Bronchial epithelial cell (primary cell): ENCODE data around the gene STAP1. TPM values are rescaled to one million over a fixed set of nuclear protein-coding genes. Genes with fewer than 3 reads are reported as not detected.
"Not testable (repeated sequence)": the region's sequence is repeated elsewhere in the genome, so short reads cannot be mapped to it uniquely, and the experiment has no call there.

Experiments used
- DNase-seq: peaks from one replicate; pipeline ENCODE4 v3.0.0-alpha.2; 2010; ENCODE audit warnings: low read depth
- FAIRE-seq: peaks from 2 replicates; lab custom pipeline; 2011; peaks lifted over from hg19 to GRCh38; lab: Jason Lieb, UNC
- H3K27me3 ChIP-seq: 2 replicates; pipeline ENCODE4 v1.5.1; 2011; ENCODE audit warnings: low read length; ENCODE audit not compliant: control insufficient read depth, insufficient read depth
- H3K36me3 ChIP-seq: 2 replicates; pipeline ENCODE4 v1.5.1; 2011; ENCODE audit warnings: low read length; ENCODE audit not compliant: control insufficient read depth, insufficient read depth
- H3K4me3 ChIP-seq: 2 replicates; pipeline ENCODE4 v1.5.1; 2011; ENCODE audit warnings: mild to moderate bottlenecking, low read depth, low read length, control low read depth
- total RNA-seq: library from RNA; depleted of rRNA; stranded (reverse); fragments of >200 nt; gene quantifications from 2 replicates; pipeline ENCODE4 v1.2.1, GENCODE V29; 2014
- TF ChIP-seq, protein P1 (sequence below): IDR thresholded peaks from 2 replicates; pipeline ENCODE4 v1.5.1; 2011; ENCODE audit warnings: mild to moderate bottlenecking, moderate library complexity, low read length, control low read depth, inconsistent platforms; ENCODE audit not compliant: insufficient read depth, severe bottlenecking

The STAP1 gene
- total RNA-seq, 1 donor from 2014 or later = under 0.01 TPM

DNA sequence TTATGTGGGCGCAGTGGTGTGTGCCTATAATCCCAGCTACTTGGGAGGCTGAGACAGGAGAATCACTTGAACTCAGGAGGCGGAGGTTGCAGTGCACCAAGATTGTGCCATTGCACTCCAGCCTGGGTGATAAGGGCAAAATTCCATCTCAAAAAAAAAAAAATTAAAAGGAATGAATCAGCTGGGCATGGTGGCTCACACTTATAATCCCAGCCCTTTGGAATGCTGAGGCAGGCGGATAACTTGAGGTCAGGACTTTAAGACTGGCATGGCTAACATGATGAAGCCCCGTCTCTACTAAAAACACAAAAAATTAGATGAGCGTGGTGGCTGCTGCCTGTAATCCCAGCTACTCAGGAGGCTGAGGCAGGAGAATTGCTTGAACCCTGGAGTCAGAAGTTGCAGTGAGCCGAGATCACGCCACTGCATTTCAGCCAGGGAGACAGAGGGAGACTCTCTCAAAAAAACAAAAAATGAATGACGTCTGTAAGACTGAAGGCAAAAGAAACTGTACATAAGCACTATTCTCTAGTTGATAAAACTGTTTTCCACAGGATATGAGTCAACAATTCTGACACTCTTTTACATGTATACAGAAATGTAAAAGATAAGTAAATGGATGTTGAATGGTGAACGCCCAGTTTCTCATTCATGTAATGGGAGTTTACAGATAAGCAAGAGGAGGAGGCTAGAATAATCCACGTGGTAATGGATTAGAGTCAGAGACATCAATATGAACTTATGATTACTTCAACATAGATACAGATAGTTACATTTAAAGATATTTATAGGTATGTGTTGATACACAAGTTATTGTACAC, 35.5 kb upstream of the STAP1 start:
- Histone ChIP-seq H3K36me3 (peaks cover 1% of the 10 kb centered on the region), H3K27me3 (no peaks in the 10 kb centered on the region), H3K4me3 (no peak overlapping the region)
- DNase-seq (peak; percentile 78), FAIRE-seq (no peak)
- TF ChIP-seq, protein P1, sequence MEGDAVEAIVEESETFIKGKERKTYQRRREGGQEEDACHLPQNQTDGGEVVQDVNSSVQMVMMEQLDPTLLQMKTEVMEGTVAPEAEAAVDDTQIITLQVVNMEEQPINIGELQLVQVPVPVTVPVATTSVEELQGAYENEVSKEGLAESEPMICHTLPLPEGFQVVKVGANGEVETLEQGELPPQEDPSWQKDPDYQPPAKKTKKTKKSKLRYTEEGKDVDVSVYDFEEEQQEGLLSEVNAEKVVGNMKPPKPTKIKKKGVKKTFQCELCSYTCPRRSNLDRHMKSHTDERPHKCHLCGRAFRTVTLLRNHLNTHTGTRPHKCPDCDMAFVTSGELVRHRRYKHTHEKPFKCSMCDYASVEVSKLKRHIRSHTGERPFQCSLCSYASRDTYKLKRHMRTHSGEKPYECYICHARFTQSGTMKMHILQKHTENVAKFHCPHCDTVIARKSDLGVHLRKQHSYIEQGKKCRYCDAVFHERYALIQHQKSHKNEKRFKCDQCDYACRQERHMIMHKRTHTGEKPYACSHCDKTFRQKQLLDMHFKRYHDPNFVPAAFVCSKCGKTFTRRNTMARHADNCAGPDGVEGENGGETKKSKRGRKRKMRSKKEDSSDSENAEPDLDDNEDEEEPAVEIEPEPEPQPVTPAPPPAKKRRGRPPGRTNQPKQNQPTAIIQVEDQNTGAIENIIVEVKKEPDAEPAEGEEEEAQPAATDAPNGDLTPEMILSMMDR = no peak

DNA sequence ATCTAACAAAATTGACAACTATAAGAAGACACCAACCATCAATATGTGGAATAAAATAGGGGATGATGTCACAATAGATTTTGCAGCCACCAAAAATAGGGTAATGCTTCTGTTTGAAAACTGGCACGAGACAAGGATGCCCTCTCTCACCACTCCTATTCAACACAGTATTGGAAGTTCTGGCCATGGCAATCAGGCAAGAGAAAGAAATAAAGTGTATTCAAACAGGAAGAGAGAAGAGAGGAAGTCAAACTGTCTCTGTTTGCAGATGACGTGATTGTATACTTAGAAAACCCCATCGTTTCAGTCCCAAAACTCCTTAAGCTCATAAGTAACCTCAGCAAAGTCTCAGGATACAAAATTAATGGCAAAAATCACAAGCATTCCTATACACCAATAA, 34.4 kb upstream of the STAP1 start:
- not testable (repeated sequence) for DNase-seq, FAIRE-seq, H3K36me3 ChIP-seq, H3K27me3 ChIP-seq, H3K4me3 ChIP-seq

DNA sequence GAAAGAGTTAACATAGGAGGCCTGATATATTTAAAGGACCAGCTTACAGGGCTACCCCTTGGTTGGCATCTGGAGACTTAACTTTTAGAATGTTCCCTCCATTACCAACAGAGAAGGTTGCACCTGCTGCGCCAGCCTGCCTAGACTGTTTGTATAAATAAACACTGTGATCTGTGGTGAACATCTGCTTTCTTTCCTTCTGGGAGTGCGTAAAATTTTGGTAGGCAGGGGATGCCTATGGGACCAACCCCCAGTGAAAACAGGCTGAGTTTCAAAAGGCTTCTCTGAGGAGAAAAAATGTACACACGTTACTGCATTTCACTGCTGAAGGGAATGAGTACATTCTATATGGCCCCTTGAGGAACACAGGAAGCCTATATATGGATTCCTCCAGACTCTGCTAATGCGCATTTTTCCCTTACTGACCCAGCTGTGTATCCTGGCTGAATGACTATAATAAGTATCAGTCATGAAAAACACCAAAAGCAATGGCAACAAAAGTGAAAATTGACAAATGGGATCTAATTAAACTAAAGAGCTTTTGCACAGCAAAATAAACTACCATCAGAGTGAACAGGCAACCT, 27.1 kb upstream of the STAP1 start:
- FAIRE-seq (no peak), DNase-seq (no peak)
- no peak overlapping the region for H3K4me3 ChIP-seq
- no peaks in the 10 kb centered on the region for H3K27me3 ChIP-seq
- H3K36me3 ChIP-seq = peaks cover 6% of the 10 kb centered on the region
- TF ChIP-seq, protein P1 = no peak

DNA sequence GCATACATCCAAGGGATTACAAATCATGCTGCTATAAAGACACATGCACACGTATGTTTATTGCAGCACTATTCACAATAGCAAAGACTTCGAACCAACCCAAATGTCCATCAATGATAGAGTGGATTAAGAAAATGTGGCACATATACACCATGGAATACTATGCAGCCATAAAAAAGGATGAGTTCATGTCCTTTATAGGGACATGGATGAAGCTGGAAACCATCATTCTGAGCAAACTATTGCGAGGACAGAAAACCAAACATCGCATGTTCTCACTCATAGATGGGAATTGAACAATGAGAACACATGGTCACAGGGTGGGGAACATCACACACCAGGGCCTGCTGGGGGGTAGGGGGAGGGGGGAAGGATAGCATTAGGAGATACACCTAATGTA, 26.1 kb upstream of the STAP1 start:
- H3K4me3 ChIP-seq, H3K36me3 ChIP-seq, H3K27me3 ChIP-seq, DNase-seq, FAIRE-seq: not testable (repeated sequence)

DNA sequence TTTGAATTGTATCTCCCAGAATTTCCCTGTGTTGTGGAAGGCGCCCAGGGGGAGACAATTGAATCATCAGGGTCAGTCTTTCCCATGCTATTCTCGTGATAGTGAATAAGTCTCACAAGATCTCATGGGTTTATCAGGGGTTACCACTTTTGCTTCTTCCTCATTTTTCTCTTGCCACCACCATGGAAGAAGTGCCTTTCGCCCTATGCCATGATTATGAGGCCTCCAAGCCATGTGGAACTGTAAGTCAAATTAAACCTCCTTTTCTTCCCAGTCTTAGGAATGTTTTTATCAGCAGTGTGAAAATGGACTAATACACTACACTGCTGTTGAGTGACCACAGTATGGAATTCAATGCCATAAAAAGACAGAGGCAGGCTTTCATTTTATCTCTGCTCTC, 25.4 kb upstream of the STAP1 start:
- Histone ChIP-seq H3K36me3 (peaks cover 7% of the 10 kb centered on the region), H3K27me3 (no peaks in the 10 kb centered on the region), H3K4me3 (no peak overlapping the region)
- TF ChIP-seq, protein P1 = no peak
- no peak for DNase-seq
- no peak for FAIRE-seq

DNA sequence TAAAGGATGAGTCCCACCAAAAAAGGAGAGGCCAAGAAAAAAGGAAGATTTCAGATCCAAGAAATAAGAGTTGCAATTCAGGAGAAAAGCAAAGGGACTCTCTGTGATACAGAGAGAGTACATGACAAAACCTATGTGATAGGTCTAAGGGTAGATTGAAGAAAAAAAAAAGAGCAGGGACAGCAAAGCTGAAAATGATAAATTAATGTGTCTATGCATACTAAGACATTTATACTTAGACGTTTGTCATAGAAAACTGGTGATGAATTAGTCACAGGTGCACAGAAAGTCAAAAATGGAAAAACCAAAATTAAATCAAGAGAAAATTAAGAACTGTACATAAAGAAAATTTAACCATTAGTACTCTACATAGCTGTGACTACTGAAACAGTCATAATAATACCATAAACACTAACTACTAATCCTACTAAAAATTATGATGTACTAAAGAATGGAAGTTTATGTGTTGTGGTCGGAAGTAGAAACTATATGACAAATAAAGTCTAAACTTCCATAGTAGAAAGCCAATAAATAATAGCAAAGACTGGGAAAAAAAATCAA, 23.2 kb upstream of the STAP1 start:
- FAIRE-seq (no peak), DNase-seq (no peak)
- TF ChIP-seq, protein P1 = no peak
- Histone ChIP-seq H3K27me3 (no peaks in the 10 kb centered on the region), H3K4me3 (no peak overlapping the region), H3K36me3 (peaks cover 7% of the 10 kb centered on the region)
